Trophoblast cell (in vitro differentiated cells and primary cell): Measurements from ENCODE around the gene CPNE2.

Source experiments
- DNase-seq, 2 donors: peaks; one replicate each; pipeline ENCODE4 v3.0.0-alpha.2; 2016
- H2AFZ ChIP-seq: 2 replicates; pipeline ENCODE4 v1.6.1; 2013; ENCODE audit warnings: low read length, moderate library complexity, mild to moderate bottlenecking; ENCODE audit not compliant: insufficient read depth, poor library complexity
- H2AK5ac ChIP-seq: 2 replicates; pipeline ENCODE4 v1.6.1; 2013; ENCODE audit warnings: mild to moderate bottlenecking, low read length
- H2BK120ac ChIP-seq: 2 replicates; pipeline ENCODE4 v1.6.1; 2013; ENCODE audit warnings: low read length, mild to moderate bottlenecking, moderate library complexity; ENCODE audit not compliant: insufficient read depth, poor library complexity
- H2BK12ac ChIP-seq: 2 replicates; pipeline ENCODE4 v1.6.1; 2013; ENCODE audit warnings: mild to moderate bottlenecking, low read length, moderate library complexity
- H2BK5ac ChIP-seq: 2 replicates; pipeline ENCODE4 v1.6.1; 2013; ENCODE audit warnings: low read length, low read depth, moderate library complexity, mild to moderate bottlenecking; ENCODE audit not compliant: poor library complexity
- H3K14ac ChIP-seq: 2 replicates; pipeline ENCODE4 v1.6.1; 2013; ENCODE audit warnings: mild to moderate bottlenecking, low read length
- H3K18ac ChIP-seq: 2 replicates; pipeline ENCODE4 v1.6.1; 2013; ENCODE audit warnings: mild to moderate bottlenecking, low read length
- H3K23ac ChIP-seq: 2 replicates; pipeline ENCODE4 v1.6.1; 2013; ENCODE audit warnings: low read length
- H3K27ac ChIP-seq: 2 replicates; pipeline ENCODE4 v1.5.1; 2013; ENCODE audit warnings: low read depth, mild to moderate bottlenecking, inconsistent platforms, low read length, moderate library complexity
- H3K27me3 ChIP-seq: 2 replicates; pipeline ENCODE4 v1.6.1; 2013; ENCODE audit warnings: inconsistent platforms, mild to moderate bottlenecking, low read length, moderate library complexity; ENCODE audit not compliant: insufficient read depth
- H3K36me3 ChIP-seq, 2 experiments: 1 replicate in 1 of 2; 2 replicates in 1 of 2; pipeline ENCODE4 v1.6.1; 2013; ENCODE audit warnings: low read length in 2 of 2, mild to moderate bottlenecking in 2 of 2, moderate library complexity in 1 of 2; ENCODE audit not compliant: insufficient read depth in 2 of 2, control insufficient read depth in 1 of 2
- H3K4ac ChIP-seq: 2 replicates; pipeline ENCODE4 v1.6.1; 2013; ENCODE audit warnings: low read depth, mild to moderate bottlenecking, low read length, moderate library complexity
- H3K4me1 ChIP-seq, 2 experiments: 1 replicate in 1 of 2; 2 replicates in 1 of 2; pipeline ENCODE4 v1.6.1; 2013; ENCODE audit warnings: low read length in 2 of 2, mild to moderate bottlenecking in 2 of 2, moderate library complexity in 1 of 2; ENCODE audit not compliant: insufficient read depth in 2 of 2, control insufficient read depth in 1 of 2
- H3K4me2 ChIP-seq: 2 replicates; pipeline ENCODE4 v1.6.1; 2013; ENCODE audit warnings: inconsistent platforms, mild to moderate bottlenecking, low read length, moderate library complexity
- H3K4me3 ChIP-seq: 2 replicates; pipeline ENCODE4 v1.5.1; 2013; ENCODE audit warnings: mild to moderate bottlenecking, low read depth, low read length, inconsistent platforms
- H3K79me1 ChIP-seq: one replicate; pipeline ENCODE4 v1.6.1; 2013; ENCODE audit warnings: low read length
- H3K79me2 ChIP-seq: 2 replicates; pipeline ENCODE4 v1.6.1; 2013; ENCODE audit warnings: low read length, mild to moderate bottlenecking; ENCODE audit not compliant: control insufficient read depth, insufficient read depth, poor library complexity
- H3K9ac ChIP-seq: 2 replicates; pipeline ENCODE4 v1.6.1; 2013; ENCODE audit warnings: mild to moderate bottlenecking, low read length
- H3K9me3 ChIP-seq: 2 replicates; pipeline ENCODE4 v1.6.1; 2013; ENCODE audit warnings: low read depth, mild to moderate bottlenecking, control low read depth, inconsistent platforms, low read length; ENCODE audit not compliant: insufficient read depth
- H4K12ac ChIP-seq: 2 replicates; pipeline ENCODE4 v1.6.1; 2013; ENCODE audit warnings: low read depth, mild to moderate bottlenecking, low read length, moderate library complexity
- H4K8ac ChIP-seq: 2 replicates; pipeline ENCODE4 v1.6.1; 2013; ENCODE audit warnings: low read depth, mild to moderate bottlenecking, low read length, moderate library complexity
- H4K91ac ChIP-seq: one replicate; pipeline ENCODE4 v1.6.1; 2013; ENCODE audit warnings: low read depth, mild to moderate bottlenecking, low read length, moderate library complexity
- WGBS: extraction: QIAGEN DNeasy Blood & Tissue Kit; methylation state at CpG from one replicate; pipeline ENCODE4 v1.1.7; 2013; ENCODE audit warnings: missing lambda C conversion rate; ENCODE audit not compliant: insufficient read length, insufficient coverage; ENCODE audit errors: extremely low coverage; 5-methylcytosine and 5-hydroxymethylcytosine counted together

Gene CPNE2

GRCh38 chr16:57125969-57126368, 33.6 kb downstream of the CPNE2 start:
- H3K14ac ChIP-seq, result no peak overlapping the region
- no peak overlapping the region for H4K91ac ChIP-seq
- H2BK120ac ChIP-seq, result no peak overlapping the region
- H2AFZ ChIP-seq, result no peak overlapping the region
- H2BK5ac ChIP-seq, result no peak overlapping the region
- H3K4me2 ChIP-seq, result no peak overlapping the region
- no peaks in the 10 kb centered on the region for H3K79me1 ChIP-seq
- no CpG with 5 or more reads among the region's 4 CpGs for WGBS
- H3K4me1 ChIP-seq, result no peaks in the 10 kb centered on the region
- peaks cover 19 to 28% of the 10 kb centered on the region in 2 experiments for H3K36me3 ChIP-seq
- peaks cover 2% of the 10 kb centered on the region for H3K9me3 ChIP-seq
- H3K4ac ChIP-seq, result no peak overlapping the region
- no peak overlapping the region for H4K8ac ChIP-seq
- no peak overlapping the region for H4K12ac ChIP-seq
- no peak overlapping the region for H2BK12ac ChIP-seq
- DNase-seq, result no peak
- H3K23ac ChIP-seq, result no peak overlapping the region
- H3K79me2 ChIP-seq, result no peaks in the 10 kb centered on the region
- no peak overlapping the region for H2AK5ac ChIP-seq
- no peak overlapping the region for H3K18ac ChIP-seq
- no peak overlapping the region for H3K9ac ChIP-seq
- no peaks in the 10 kb centered on the region for H3K27me3 ChIP-seq
- H3K4me3 ChIP-seq, result no peak overlapping the region
- H3K27ac ChIP-seq, result no peak overlapping the region

DNA sequence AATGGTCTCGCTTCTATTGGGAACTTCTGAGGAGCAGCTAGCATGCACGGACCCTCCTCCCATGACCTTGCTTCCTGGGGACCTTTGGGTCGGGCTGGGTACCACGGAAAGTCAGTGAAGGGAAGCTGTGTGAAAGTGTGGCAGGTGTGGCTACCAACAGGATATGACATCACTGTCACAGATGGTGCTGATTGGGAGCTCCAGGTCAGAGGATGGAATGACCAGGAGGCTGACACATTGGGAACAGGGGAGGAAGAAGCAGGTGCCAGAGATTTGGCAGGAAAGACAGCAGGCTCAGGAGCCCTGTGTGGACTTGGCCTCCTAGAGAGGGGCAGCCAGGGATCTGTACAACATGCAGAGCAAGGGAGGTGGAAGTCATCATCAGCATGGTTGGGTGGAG, 34.0 kb downstream of the CPNE2 start:
- Histone ChIP-seq H3K9me3 (peaks cover 2% of the 10 kb centered on the region), H3K27me3 (no peaks in the 10 kb centered on the region), H2BK12ac (no peak overlapping the region), H2AK5ac (no peak overlapping the region), H3K4ac (no peak overlapping the region), H2BK5ac (no peak overlapping the region), H3K79me2 (no peaks in the 10 kb centered on the region), H3K4me2 (no peak overlapping the region), H2AFZ (no peak overlapping the region), H3K79me1 (no peaks in the 10 kb centered on the region), H3K4me1 (no peaks in the 10 kb centered on the region), H3K9ac (no peak overlapping the region), H2BK120ac (no peak overlapping the region), H3K4me3 (no peak overlapping the region), H3K18ac (no peak overlapping the region), H3K36me3 (peaks cover 19 to 23% of the 10 kb centered on the region in 2 experiments), H3K14ac (no peak overlapping the region), H4K8ac (no peak overlapping the region), H4K12ac (no peak overlapping the region), H3K27ac (no peak overlapping the region), H4K91ac (no peak overlapping the region), H3K23ac (no peak overlapping the region)
- WGBS, result no CpG with 5 or more reads among the region's 4 CpGs
- DNase-seq, result no peak

DNA sequence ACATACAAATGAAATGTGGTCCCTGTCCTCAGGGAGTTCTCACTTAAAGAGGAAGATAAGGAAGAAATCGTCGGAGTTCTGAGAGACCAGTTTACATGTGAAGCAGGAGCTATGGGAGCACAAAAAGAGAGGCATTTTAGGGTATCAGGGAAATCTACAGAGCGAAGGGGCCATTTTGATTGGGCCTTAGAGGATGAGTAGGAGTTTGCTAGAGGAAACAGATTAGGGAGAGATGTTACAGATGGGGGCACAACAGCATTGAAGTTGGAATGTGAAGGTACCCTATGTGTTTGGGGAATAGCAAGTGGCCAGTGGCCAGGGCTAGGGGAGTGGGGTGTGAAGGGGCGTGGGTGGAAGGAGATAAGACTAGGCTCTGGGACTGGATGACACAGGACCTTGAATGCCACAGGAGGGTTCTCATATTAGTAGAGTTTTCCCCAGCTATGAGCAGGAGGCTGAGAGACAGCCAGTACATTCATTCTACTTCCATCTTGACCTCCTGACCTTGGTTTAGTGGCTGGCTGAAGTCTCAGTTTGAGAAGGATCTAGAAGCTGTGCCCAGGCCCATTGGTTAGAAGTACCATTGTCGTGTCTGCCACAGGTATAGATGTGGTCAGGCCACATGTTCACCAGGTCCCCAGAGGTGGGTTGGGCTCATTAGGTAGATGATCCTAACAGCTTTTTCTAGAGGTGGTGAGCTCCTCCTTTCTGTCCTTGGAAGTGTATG, 34.8 kb downstream of the CPNE2 start:
- Histone ChIP-seq H3K23ac (no peak overlapping the region), H3K79me1 (no peaks in the 10 kb centered on the region), H4K8ac (no peak overlapping the region), H3K4ac (no peak overlapping the region), H3K4me3 (no peak overlapping the region), H3K27ac (no peak overlapping the region), H3K4me1 (no peaks in the 10 kb centered on the region), H3K36me3 (peaks cover 12 to 15% of the 10 kb centered on the region in 2 experiments), H3K79me2 (no peaks in the 10 kb centered on the region), H3K4me2 (no peak overlapping the region), H2BK5ac (no peak overlapping the region), H4K12ac (no peak overlapping the region), H3K18ac (no peak overlapping the region), H3K9me3 (peaks cover 3% of the 10 kb centered on the region), H2AFZ (no peak overlapping the region), H3K14ac (no peak overlapping the region), H2AK5ac (no peak overlapping the region), H2BK120ac (no peak overlapping the region), H4K91ac (no peak overlapping the region), H3K27me3 (no peaks in the 10 kb centered on the region), H2BK12ac (no peak overlapping the region), H3K9ac (no peak overlapping the region)
- DNase-seq, result no peak
- WGBS, result no CpG with 5 or more reads among the region's 5 CpGs

GRCh38 chr16:57127836-57128235, 35.5 kb downstream of the CPNE2 start:
- no peak overlapping the region for H2BK12ac ChIP-seq
- H3K14ac ChIP-seq, result no peak overlapping the region
- no peak overlapping the region for H2AK5ac ChIP-seq
- no peak overlapping the region for H4K12ac ChIP-seq
- H3K36me3 ChIP-seq, result peaks cover 12 to 16% of the 10 kb centered on the region in 2 experiments
- H3K23ac ChIP-seq, result no peak overlapping the region
- no peaks in the 10 kb centered on the region for H3K27me3 ChIP-seq
- no peak overlapping the region for H4K91ac ChIP-seq
- H3K4me2 ChIP-seq, result no peak overlapping the region
- H3K79me1 ChIP-seq, result no peaks in the 10 kb centered on the region
- H4K8ac ChIP-seq, result no peak overlapping the region
- DNase-seq, result no peak
- no peak overlapping the region for H3K27ac ChIP-seq
- H2AFZ ChIP-seq, result no peak overlapping the region
- no peak overlapping the region for H3K9ac ChIP-seq
- H2BK5ac ChIP-seq, result no peak overlapping the region
- H2BK120ac ChIP-seq, result no peak overlapping the region
- H3K79me2 ChIP-seq, result no peaks in the 10 kb centered on the region
- peaks cover 4% of the 10 kb centered on the region for H3K9me3 ChIP-seq
- no peak overlapping the region for H3K4ac ChIP-seq
- H3K18ac ChIP-seq, result no peak overlapping the region
- H3K4me3 ChIP-seq, result no peak overlapping the region
- no CpG with 5 or more reads among the region's 7 CpGs for WGBS
- H3K4me1 ChIP-seq, result no peaks in the 10 kb centered on the region
